ENCODE data around the gene CACNB1. TPM values are rescaled to one million over a fixed set of nuclear protein-coding genes. Genes with fewer than 3 reads are reported as not detected.
"Not testable (repeated sequence)": the region's sequence is repeated elsewhere in the genome, so short reads cannot be mapped to it uniquely, and the experiment has no call there.

Gene CACNB1
- polyA plus RNA-seq, 6 donors from 2014 or later = 0.09 to 0.32 TPM; not detected in 4

GRCh38 chr17:39130205-39130604 is 67.3 kb downstream of the CACNB1 start:
- H3K4me1 Mint-ChIP-seq = no peaks in the 10 kb centered on the region
- H3K9me3 Mint-ChIP-seq = no peaks in the 10 kb centered on the region
- no peaks in the 10 kb centered on the region for H3K36me3 Mint-ChIP-seq
- no peak overlapping the region for H3K4me3 Mint-ChIP-seq
- H3K27ac Mint-ChIP-seq = peak overlapping the region in 2 of 6 donors; percentile 54 to 81
- DNase-seq (no peak), ATAC-seq (ENCODE audit: low read depth in 2 of 2) (no peak)
- peaks cover 0 to 8% (median 6%) of the 10 kb centered on the region in 3 donors for H3K27me3 Mint-ChIP-seq

GRCh38 chr17:39129544-39129943 is 67.9 kb downstream of the CACNB1 start:
- not testable (repeated sequence) for H3K4me1 Mint-ChIP-seq

GRCh38 chr17:39126436-39126835 is 71.0 kb downstream of the CACNB1 start:
- Mint-ChIP-seq H3K27ac (no peak overlapping the region), H3K4me1 (no peaks in the 10 kb centered on the region), H3K27me3 (no peaks in the 10 kb centered on the region), H3K9me3 (no peaks in the 10 kb centered on the region), H3K36me3 (no peaks in the 10 kb centered on the region), H3K4me3 (no peak overlapping the region)
- ATAC-seq (ENCODE audit: low read depth in 2 of 2) (no peak), DNase-seq (no peak)

More at GRCh38 chr17:39129544-39129943, 67.9 kb downstream of the CACNB1 start:
- ATAC-seq (ENCODE audit: low read depth in 2 of 2); DNase-seq; H3K27ac Mint-ChIP-seq; H3K4me3 Mint-ChIP-seq; H3K36me3 Mint-ChIP-seq; H3K27me3 Mint-ChIP-seq; H3K9me3 Mint-ChIP-seq: not testable (repeated sequence)

- Mint-ChIP-seq H3K27me3 (no peaks in the 10 kb centered on the region), H3K36me3 (no peaks in the 10 kb centered on the region), H3K9me3 (no peaks in the 10 kb centered on the region), H3K27ac (peak overlapping the region in 1 of 6 donors; percentile 68), H3K4me3 (no peak overlapping the region), H3K4me1 (no peaks in the 10 kb centered on the region)
- ATAC-seq (ENCODE audit: low read depth in 2 of 2) (no peak), DNase-seq (no peak)
These were observed 72.2 kb downstream of the CACNB1 start for GRCh38 chr17:39125143-39125875.

- DNase-seq (no peak), ATAC-seq (ENCODE audit: low read depth in 2 of 2) (no peak)
- no peak overlapping the region for H3K27ac Mint-ChIP-seq
- H3K36me3 Mint-ChIP-seq = no peaks in the 10 kb centered on the region
- H3K4me3 Mint-ChIP-seq = no peak overlapping the region
- peaks cover 6 to 17% (median 7%) of the 10 kb centered on the region in 3 donors for H3K4me1 Mint-ChIP-seq
- H3K27me3 Mint-ChIP-seq = no peaks in the 10 kb centered on the region
- peaks cover 0 to under 1% (median 0%) of the 10 kb centered on the region in 7 donors for H3K9me3 Mint-ChIP-seq
These were observed 73.8 kb downstream of the CACNB1 start for GRCh38 chr17:39123627-39124026.

Other genes starting within 250 kb of the CACNB1 start
- not detected for gene FBXO47, start 230.3 kb downstream of the CACNB1 start, polyA plus RNA-seq (ENCODE audit: low read depth in 6 of 6)
- gene PLXDC1, start 46.0 kb downstream of the CACNB1 start, polyA plus RNA-seq (ENCODE audit: low read depth in 6 of 6) = not detected
- gene ARL5C, start 31.5 kb downstream of the CACNB1 start, polyA plus RNA-seq (ENCODE audit: low read depth in 6 of 6) = not detected
- gene RPL19, start 2.6 kb upstream of the CACNB1 start, polyA plus RNA-seq (ENCODE audit: low read depth in 6 of 6) = 1,000 to 10,000 TPM; 2,219 to 3,415 (median 2,883) TPM
- not detected for gene STAC2, start 28.3 kb upstream of the CACNB1 start, polyA plus RNA-seq (ENCODE audit: low read depth in 6 of 6)
- gene FBXL20, start 204.0 kb upstream of the CACNB1 start, polyA plus RNA-seq (ENCODE audit: low read depth in 6 of 6) = 1 to 10 TPM in 5 of 6 donors, under 1 TPM in 1; 0.74 to 7.2 (median 4.0) TPM